IPS DF 4.7 (cell line): ENCODE measurements around the gene ABLIM3.

Source experiments
- DNase-seq: peaks from one replicate; pipeline ENCODE4 v3.0.0-alpha.2; 2013; ENCODE audit warnings: low spot score; ENCODE audit errors: extremely low read depth

Gene ABLIM3

GRCh38 chr5:149133795-149134777, 7.2 kb upstream of the ABLIM3 start:
- no peak for DNase-seq

- no peak for DNase-seq
Measured at GRCh38 chr5:149134778-149135500, 6.4 kb upstream of the ABLIM3 start.

GRCh38 chr5:149135536-149136201, 5.6 kb upstream of the ABLIM3 start:
- DNase-seq = no peak

- DNase-seq = no peak
Measured at GRCh38 chr5:149138182-149138923, 2.9 kb upstream of the ABLIM3 start.

- DNase-seq = no peak
Measured at GRCh38 chr5:149140197-149141002, 893 bp upstream of the ABLIM3 start.

- no peak for DNase-seq
Measured at GRCh38 chr5:149141957-149142851, 911 bp downstream of the ABLIM3 start.

- DNase-seq = no peak
Measured at GRCh38 chr5:149143470-149143869, 2.2 kb downstream of the ABLIM3 start.

GRCh38 chr5:149144637-149145036, 3.3 kb downstream of the ABLIM3 start:
- DNase-seq = no peak

- DNase-seq = no peak
Measured at GRCh38 chr5:149145138-149145537, 3.8 kb downstream of the ABLIM3 start.

GRCh38 chr5:149147676-149148075, 6.4 kb downstream of the ABLIM3 start:
- DNase-seq = no peak

- DNase-seq = no peak
Measured at GRCh38 chr5:149149942-149150341, 8.6 kb downstream of the ABLIM3 start.

- no peak for DNase-seq
Measured at GRCh38 chr5:149150457-149150856, 9.2 kb downstream of the ABLIM3 start.

GRCh38 chr5:149151717-149152116, 10.4 kb downstream of the ABLIM3 start:
- no peak for DNase-seq

- no peak for DNase-seq
Measured at GRCh38 chr5:149152317-149152746, 11.0 kb downstream of the ABLIM3 start.

GRCh38 chr5:149153193-149153750, 12.0 kb downstream of the ABLIM3 start:
- DNase-seq = no peak

GRCh38 chr5:149153751-149154610, 12.7 kb downstream of the ABLIM3 start:
- no peak for DNase-seq

- no peak for DNase-seq
Measured at GRCh38 chr5:149154650-149155049, 13.4 kb downstream of the ABLIM3 start.
